Stimulated activated CD4-positive, alpha-beta T cell treated with anti-CD3 and anti-CD28 coated beads, Interleukin-1b, Interleukin-23, amount 100 ng/mL, for 1 hour (primary cell): ENCODE data around the gene EIF3F.

Experiments
- DNase-seq, 2 donors: peaks; one replicate each; pipeline ENCODE4 v3.0.0-alpha.2; 2020; ENCODE audit warnings: low read depth in 2 of 2

EIF3F gene

DNA sequence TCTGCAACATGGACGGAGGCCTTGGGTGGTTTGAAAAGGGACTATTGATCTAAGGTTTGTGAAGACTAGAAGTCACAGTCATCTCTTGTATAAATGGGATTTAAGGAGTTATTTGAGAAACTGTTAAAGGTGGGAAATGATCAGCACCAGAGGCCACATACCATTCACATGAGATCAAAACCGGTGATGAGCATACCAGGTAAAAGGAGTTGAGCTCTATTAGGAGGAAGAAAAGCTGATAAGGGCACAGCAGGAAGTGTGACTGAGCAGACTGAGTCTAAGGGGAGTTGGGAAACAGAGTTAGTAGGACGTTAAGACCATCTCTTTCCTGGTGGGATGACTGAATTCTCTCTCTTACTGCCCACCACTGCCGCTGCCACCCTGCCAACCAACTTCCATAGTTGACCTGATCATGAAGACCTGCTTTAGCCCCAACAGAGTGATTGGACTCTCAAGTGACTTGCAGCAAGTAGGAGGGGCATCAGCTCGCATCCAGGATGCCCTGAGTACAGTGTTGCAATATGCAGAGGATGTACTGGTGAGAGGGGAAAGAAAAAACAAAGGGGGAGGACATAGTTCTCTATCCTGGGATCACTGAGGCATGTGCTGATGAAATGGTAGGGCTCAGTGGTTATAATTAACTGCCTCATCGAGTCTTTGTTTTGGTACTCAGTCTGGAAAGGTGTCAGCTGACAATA is 7.6 kb downstream of the EIF3F start:
- no peak for DNase-seq

DNA sequence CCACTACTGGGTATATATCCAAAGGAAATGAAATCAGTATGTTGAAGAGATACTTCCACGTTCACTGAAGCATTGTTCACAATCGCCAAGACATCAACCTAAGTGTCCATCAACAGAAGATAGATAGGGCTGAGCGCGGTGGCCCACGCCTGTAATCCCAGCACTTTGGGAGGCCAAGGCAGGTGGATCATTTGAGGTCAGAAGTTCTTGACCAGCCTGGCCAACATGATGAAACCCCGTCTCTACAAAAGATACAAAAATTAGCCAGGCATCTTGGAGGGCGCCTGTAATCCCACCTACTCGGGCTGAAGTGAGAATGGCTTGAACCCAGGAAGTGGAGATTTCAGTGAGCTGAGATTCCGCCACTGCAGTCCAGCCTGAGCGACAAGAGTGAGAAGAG is 12.7 kb downstream of the EIF3F start:
- no peak for DNase-seq

DNA sequence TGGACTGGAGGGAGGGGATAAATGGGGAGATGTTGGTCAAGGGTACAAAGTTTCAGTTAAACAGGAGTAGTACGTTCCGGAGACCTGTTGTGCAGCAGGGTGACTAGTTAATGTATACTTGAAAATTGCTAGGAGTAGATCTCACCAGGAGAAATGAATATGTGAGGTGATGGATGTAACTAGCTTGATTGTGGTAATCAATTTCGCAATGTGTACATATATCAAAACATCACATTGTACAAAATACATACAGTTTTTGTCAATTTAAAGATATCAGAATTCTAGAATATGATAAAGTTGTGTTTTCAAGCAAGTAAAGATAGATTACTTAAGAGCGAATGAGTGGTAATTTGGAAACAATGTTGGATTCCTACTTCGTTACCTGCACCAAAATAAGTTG is 13.3 kb downstream of the EIF3F start:
- no peak for DNase-seq

DNA sequence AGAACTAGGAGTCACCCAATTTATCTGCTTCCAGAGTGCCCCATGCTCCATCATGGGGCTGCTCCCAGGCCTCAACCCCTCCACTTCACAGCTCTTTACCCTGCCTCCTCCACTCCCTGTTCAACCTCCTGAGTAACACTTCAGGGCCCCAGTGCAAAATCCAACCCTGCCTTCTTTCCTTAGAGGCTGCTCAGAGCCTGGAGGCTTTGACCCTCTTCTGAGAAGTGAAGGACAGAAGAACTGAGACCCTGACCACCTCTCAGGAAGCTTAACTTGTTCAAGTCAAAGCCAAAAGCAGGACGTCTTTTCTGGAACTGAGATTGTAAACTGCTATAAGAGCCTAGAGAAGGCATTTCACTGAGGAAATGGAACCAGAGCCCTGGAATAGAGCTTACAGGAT is 15.5 kb downstream of the EIF3F start:
- DNase-seq: no peak

DNA sequence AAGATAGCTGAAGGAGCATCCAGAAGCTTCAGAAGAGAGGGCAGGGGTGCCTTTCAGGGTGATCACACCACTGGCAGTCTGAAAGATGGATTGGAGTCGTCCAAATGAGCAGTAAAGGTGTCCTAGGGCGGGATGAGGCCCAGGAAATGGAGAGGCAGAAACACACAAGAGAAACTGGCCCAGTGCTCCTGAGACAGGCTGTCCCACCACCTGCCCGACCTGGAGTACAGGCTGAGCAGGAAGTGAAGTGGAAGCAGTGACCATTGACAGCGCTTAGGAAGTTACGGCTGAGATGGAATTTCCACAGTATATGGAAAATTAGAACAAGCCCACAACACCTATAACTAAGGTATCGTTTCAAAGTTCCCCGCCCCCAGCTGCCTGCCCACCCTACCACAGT is 16.1 kb downstream of the EIF3F start:
- no peak for DNase-seq

DNA sequence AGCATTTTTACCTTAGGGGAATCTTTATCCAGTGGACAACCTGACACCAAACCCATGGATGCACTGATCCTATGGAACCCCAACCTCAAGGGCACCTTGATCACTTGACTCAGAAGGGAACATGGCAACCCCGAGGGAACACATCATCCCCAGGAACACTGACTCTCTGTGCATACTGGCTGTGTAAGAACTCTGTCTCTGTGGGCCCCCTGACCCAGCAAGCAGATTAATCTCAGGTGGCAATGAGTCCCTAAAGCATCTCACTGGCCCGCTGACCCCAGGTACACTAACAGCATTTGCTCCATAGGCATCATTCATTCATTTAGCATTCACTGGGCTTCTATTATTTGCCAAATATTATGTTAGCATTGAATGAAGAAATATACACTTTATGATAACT is 16.9 kb downstream of the EIF3F start:
- no peak for DNase-seq

DNA sequence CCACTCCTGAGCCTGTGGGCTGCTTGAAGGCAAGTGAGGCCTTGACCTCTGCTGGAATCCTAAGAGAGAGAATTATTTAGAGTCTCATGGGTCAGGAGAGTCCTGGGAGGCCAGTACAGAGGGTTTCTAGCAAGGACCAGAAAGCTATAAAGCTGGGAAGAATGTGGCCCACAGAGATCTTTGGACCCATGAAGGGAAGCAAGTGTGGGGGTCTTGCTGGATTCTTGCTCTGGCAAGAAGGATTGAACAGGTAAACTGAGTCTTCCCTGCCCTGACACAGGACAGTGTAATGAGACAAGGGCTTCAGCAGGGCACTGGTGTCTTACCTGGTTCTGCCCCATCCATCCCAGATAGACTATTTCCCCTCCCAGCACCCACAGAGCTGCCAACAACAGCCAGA is 18.4 kb downstream of the EIF3F start:
- DNase-seq: no peak

DNA sequence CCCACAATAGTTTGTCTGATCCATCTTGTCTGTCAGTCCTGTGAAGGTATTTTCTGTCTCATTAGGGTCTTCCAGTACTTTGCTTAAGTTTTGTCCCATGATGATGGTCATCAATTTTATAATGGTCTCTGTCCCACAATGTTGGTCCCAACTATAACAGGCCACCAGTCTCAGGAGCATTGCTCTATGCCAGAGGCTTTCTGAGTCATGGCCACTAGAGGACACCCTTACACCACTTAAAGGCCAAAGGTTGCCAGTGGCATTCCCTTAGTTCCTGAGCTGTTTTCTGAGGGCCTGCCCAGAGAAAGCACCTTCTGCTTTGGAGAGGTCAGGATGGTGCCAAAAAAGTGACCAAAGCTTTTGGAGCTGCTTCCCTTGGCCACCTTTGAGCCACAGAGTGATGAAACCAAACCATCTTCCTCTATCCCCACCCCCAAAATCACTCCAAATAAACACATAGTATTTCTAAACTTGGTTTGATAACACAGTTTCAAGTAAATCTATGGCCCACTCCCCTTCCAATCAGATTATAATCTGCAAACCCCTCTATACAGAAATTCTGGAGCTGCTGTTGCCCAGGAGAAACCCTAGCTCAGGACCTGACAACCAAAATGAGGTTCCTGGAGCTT is 19.3 kb downstream of the EIF3F start:
- DNase-seq: no peak

DNA sequence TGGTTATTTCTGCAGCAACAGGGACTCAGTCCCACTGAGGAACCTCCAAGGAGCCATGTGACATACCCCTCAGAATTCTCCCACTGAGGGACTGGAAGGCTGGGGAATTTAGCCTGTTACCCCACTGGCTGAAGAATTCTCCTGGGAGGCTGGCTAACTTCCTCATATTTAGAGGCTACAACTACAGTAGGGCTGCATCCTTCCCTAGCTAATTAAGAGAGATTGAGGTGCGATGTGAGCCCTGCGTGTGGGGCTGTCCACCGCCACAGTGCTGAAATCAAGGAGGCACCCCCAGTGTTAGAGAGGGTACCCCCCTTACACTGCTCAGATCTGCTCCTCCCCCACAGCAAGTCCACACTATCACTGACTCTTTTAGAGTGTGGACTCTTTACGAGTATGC is 21.1 kb downstream of the EIF3F start:
- DNase-seq: no peak

DNA sequence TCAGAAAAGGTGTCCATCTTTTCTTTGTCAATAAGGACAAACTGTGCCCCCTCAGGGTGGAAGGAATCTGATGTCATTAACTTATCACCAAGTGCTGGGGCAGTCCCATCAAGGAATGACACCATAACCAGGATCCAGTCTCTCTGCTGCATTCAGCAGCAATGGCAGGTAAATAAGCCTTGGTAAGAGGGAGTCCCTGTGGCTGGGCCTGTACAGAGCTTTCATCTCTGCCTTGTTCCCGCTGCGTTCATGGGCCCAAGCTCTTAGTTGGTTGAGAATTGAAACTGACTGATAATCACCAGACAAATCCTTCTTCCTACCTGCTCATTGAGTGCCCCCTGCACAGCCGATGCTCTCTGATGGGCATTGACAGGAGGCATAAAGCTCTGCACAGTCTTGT is 22.7 kb downstream of the EIF3F start:
- DNase-seq: no peak

DNA sequence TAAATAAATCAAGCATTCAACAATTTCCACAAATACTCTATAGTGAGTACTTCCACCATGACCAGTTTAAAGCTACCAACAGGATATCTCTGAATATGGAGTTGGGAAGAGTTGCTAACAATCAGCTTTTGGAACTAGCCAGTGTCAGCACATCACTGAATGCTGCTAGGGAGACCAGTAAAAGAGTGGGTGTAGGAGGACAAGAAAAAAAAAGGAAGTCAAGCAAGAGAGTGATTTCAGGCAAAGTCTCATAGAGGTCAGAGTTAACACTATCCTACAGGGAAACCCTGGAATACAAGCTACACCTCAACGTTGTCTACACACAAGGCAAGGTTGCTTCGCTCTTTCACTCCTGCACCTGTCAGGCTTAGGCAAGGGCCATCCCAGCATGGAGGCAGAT is 24.2 kb downstream of the EIF3F start:
- no peak for DNase-seq

DNA sequence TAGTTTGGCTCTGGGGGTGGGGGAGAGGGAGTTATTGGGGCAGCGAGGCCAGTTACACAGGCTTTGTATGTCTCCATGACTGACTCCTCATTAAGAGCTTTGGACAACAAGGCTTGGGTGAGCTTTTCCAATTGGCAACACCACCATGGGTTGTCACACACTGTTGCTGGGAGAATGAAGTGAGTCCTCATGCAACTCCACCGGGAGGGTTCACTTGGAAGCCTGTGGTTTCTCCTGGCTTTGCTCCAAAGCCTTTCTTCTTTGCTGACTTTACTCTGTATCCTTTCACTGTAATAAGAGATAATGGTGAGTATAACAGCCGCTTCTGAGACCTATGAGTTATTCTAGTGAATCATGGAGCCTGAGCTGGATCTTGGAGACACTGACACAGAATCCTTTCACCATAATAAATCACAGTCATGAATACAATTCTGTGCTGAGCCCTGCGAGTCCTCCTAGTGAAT is 24.9 kb downstream of the EIF3F start:
- no peak for DNase-seq

DNA sequence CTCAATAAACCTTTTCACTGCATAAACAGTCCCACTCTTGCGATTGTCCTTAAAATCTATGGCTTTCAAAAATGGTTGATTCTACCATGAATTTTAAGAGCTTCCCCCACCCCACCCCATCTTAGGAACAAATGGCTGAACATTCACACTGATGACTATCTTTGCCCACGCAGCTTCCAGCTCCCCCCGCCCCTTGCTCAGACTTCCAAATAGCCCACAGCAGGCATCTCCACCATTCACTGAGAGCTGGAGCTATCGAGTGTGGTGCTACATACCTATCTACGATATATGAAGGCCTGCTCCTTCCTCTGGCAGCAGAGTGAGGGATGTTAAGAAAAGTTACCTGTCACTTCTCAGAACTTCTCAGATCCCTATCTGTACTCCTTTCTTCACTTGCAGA is 26.7 kb downstream of the EIF3F start:
- DNase-seq: no peak

DNA sequence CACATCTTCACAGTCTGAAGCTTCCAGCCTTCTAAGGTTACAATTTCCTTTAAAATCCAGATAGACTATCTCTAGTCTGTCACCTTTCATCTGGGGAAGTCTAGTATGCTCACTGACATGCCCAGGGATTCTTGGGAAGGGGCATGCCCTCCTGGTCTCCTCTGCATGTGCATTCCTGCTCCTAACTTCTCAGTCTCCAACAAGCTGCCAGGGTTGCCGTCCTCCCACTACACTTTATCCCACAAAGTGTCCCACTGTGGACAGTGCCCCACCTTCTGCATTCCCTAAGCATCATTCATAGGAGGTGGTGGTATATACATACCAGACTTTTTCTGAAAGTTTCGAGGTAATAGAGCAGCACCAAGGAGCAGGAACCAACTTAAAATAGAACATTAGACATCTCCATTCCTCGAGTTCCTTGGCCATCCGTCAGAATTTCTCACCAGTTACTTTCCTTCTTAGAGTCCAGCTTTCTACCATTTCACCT is 28.7 kb downstream of the EIF3F start:
- no peak for DNase-seq

DNA sequence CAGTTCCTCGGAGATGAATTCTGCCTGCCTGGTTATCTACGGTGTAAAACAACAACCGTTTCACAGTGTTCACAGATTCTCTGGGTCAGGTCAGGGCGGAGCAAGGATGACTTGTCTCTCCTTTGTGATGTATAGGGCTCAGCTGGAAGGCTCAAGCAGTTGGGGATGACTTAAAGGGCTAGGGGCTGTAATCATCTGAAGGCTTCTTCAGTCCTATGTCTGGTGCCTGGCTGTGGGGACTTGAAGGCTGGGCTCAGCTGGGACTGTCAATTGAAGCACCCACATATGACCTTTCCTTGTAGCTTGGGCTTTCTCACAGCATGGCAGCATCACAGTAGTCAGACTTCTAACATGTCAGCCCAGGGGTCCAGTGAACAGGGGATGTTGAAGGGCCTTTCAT is 29.3 kb downstream of the EIF3F start:
- no peak for DNase-seq

DNA sequence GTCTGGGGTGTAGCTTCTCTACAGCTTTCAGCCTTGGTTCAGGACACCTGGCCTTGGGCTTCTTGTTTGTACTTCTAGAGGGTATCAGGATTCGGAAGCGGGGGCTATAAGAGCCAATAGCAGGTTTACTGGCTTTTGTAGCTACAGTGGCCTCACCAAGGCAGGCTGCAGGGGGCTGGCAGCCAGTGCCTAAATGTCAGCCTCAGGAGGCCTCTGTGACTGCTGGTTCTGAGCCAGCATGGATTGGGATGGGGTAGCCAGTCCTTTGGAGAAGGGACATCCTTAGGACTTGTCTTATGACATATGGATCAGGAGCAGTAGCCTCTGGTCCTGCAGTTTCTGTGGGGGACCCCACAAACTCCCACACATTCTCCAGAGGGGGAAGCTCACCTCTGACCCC is 29.9 kb downstream of the EIF3F start:
- no peak for DNase-seq

DNA sequence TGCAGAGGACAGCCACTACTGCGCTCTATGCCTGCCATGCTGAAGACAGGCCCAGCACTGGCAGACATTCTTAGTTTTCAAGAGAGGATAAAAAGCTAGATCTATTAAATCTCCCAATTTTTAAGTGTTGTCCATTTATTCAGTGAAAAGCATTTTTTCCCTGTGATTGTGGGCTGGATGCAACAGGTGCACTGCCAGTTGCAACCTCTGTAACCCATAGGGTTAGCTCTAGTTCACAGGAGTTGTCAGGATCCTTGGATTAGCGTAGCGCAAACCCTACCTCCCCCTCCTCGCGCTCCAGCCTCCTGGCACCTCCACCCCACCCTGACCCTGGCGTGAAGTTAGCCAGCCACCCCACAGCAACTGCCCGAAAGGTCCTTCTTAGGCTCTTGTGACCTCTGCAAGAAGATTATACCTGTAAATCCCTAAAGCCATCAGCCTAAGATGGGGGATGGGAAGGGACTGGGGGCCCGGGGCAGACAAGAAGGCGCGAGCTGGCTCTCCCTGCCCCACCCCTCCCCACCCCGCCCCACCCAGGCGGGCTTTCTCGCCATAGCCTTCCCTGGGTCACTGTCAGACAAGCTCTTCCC is 30.9 kb downstream of the EIF3F start:
- DNase-seq: no peak

DNA sequence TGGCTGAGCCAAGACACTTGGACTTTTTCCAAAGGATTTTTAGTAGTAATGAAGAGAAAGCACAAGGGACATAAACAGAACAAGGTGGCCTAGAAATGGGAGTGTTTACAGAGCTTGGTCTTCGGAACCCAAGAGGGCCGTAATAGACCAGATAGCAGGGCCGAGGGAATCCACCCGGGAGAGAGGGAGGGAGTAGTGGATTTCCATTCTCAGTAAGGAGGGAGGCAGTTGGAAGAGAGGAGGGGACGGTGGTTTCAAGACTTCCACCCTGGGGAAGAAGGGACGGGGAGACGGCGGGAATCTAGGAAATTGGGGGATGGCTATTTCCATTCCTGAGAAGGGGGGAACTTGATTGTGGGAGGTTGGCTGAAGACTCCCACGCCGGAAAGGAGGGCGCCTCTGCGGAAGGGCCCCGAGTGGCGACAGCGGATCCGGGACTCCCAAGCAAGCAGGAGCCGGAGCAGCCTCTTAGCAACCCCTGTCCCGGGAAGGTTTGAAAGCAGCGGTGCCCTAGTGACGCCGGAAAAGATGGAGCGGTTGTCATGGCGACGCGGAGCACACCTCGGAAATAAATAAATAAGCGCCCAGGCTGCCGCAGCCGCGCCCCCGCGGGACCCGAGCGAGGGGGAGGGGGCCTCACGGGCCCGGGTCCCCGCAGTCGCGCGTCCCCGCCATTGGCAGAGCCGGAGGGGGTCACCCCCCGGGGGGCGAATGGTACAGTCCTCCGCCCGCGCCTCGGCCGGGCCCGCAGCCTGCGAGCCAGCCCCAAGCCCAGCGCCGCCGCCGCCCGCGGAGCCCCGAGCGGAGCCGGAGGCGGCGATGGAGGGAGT is 31.6 kb downstream of the EIF3F start:
- DNase-seq: peak; percentile 10 to 50

DNA sequence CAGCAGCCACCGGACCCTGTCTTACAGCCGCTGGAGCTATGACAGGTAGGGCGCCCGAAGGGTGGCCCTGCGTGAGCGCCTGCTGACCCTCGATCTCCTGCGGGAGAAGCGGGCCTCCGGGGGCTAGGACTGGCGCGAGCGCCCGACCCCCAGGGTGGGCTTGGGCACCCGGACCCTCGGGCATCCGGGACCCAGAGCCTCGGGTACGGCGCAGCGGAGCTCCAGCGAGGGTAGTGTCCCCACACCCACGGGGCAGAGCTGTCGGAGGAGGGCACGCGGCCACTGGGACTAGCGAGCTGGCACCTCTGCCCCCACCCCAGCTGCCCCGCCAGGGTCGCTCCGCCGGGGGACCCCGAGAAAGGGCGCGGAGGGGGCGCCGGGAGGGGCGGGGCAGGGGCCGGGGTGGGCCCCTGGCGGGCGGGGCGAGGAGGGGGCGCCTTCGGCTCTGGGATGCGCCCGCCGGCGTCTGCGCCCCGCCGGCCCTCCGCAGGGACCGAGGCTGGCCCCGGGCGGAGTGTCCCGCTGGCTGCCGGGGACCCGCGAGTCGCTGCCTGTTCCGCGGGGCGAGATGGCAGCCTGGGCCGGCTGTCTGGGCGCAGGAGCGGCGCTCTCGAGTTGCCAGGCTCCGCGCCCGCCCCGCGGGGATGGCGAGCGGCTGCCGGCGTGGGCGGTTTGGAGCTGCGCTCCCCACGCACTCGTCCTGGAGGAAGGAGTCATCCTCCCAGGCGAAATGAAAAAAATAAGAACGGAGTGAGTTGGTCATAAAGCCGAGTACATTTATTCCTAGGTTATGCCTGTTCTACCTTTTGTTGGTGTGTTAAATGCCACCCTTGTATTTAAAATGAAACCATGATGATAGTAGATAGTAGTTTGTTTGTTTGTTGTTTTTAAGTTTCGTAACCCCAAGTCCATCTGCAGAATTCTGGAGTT is 32.4 kb downstream of the EIF3F start:
- no peak for DNase-seq

DNA sequence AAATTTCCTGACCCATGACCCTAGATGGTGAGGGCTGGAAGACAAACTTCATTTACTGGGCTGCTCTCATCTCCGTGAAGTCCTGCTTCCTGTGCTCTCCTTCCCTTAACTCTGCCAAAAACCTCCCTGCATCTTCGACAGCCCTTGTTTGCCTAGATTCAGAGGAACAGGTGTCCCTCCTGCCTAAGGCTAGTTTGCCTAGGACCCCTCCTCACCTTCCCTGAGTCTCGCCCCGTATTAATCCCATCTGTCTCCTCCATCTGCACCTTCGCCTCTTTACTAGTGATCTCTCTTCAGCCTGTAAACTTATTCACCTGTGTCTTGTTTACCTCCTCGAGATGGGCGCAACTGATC is 33.1 kb downstream of the EIF3F start:
- no peak for DNase-seq

DNA sequence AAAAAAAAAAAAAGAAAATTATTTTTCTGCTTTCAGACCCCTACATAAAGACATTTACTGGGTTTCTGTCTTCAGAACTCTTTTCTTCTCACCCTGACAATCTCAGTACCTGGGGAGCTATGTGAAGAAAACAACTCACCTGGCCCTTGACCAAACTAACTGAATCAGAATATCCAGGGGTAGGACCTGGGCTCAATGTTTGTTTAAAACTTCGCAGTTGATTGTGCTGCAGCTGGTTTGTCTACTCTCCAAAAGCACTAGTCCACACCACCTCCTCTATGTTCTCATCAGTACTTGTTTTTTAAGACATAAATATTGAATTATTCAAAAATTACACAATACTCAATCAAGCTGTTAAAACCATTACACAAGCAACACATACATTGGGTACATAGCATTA is 34.8 kb downstream of the EIF3F start:
- DNase-seq: no peak
